HepG2 (cell line): Measurements from ENCODE around the gene ZNF175. TPM values are rescaled to one million over a fixed set of nuclear protein-coding genes. Genes with fewer than 3 reads are reported as not detected.

Source experiments
- ARID5B ChIP-seq: IDR thresholded peaks from 2 replicates; pipeline ENCODE4 v1.4.0; 2020; ENCODE audit warnings: mild to moderate bottlenecking, missing genetic modification reagents
- ATM ChIP-seq: fragments of 450-650 bp; IDR thresholded peaks from 2 replicates; pipeline ENCODE4 v1.7.1; 2017; ENCODE audit warnings: mild to moderate bottlenecking, borderline replicate concordance
- HES4 ChIP-seq: sonication (generic); formaldehyde crosslinking; IDR thresholded peaks from 2 replicates; pipeline ENCODE4 v1.9.0; 2021; ENCODE audit warnings: mild to moderate bottlenecking, missing genetic modification reagents, borderline replicate concordance
- IRF2 ChIP-seq: IDR thresholded peaks from 2 replicates; pipeline ENCODE4 v1.6.1; 2018; ENCODE audit warnings: missing genetic modification reagents, missing compliant biosample characterization
- JUNB ChIP-seq: sonication (generic); formaldehyde crosslinking; IDR thresholded peaks from 2 replicates; pipeline ENCODE4 v1.8.0; 2022; ENCODE audit warnings: missing genetic modification reagents, mild to moderate bottlenecking, borderline replicate concordance
- KDM2A ChIP-seq: sonication (generic); formaldehyde crosslinking; IDR thresholded peaks from 2 replicates; pipeline ENCODE4 v1.4.0; 2020; ENCODE audit warnings: low read depth, missing genetic modification reagents, borderline replicate concordance
- LBX2 ChIP-seq: sonication (generic); formaldehyde crosslinking; IDR thresholded peaks from 2 replicates; pipeline ENCODE4 v1.5.0; 2020; ENCODE audit warnings: missing genetic modification reagents, mild to moderate bottlenecking, borderline replicate concordance
- NAIF1 ChIP-seq: sonication (generic); formaldehyde crosslinking; IDR thresholded peaks from 2 replicates; pipeline ENCODE4 v1.5.0; 2020; ENCODE audit warnings: mild to moderate bottlenecking, missing genetic modification reagents, borderline replicate concordance
- PBX3 ChIP-seq: sonication (generic); formaldehyde crosslinking; IDR thresholded peaks from 2 replicates; pipeline ENCODE4 v1.8.1; 2023; ENCODE audit warnings: missing genetic modification reagents, inconsistent platforms, borderline replicate concordance
- PRMT3 ChIP-seq: sonication (generic); formaldehyde crosslinking; IDR thresholded peaks from 2 replicates; pipeline ENCODE4 v1.8.1; 2022; ENCODE audit warnings: low read depth, mild to moderate bottlenecking, moderate library complexity, missing genetic modification reagents, borderline replicate concordance
- REXO4 ChIP-seq: sonication (generic); formaldehyde crosslinking; IDR thresholded peaks from 2 replicates; pipeline ENCODE4 v1.8.0; 2022; ENCODE audit warnings: missing genetic modification reagents, mild to moderate bottlenecking, borderline replicate concordance
- RXRB ChIP-seq: IDR thresholded peaks from 2 replicates; pipeline ENCODE4 v1.6.1; 2016; ENCODE audit warnings: borderline replicate concordance, missing genetic modification reagents, missing compliant biosample characterization
- SMARCC2 ChIP-seq: fragments of 450-650 bp; IDR thresholded peaks from 2 replicates; pipeline ENCODE4 v1.6.1; 2017; ENCODE audit warnings: antibody characterized with exemption, mild to moderate bottlenecking
- TMF1 ChIP-seq: sonication (generic); formaldehyde crosslinking; IDR thresholded peaks from 2 replicates; pipeline ENCODE4 v1.8.1; 2022; ENCODE audit warnings: low read depth, missing genetic modification reagents
- U2AF1 ChIP-seq: fragments of 200-400 bp; formaldehyde crosslinking; optimal IDR thresholded peaks from 2 replicates; pipeline ENCODE3; 2017; ENCODE audit warnings: mild to moderate bottlenecking, low read depth, low read length
- ZBTB44 ChIP-seq: sonication (generic); formaldehyde crosslinking; IDR thresholded peaks from 2 replicates; pipeline ENCODE4 v1.4.0; 2020; ENCODE audit warnings: missing genetic modification reagents
- ZIK1 ChIP-seq: sonication (generic); formaldehyde crosslinking; IDR thresholded peaks from 2 replicates; pipeline ENCODE4 v1.5.0; 2020; ENCODE audit warnings: mild to moderate bottlenecking, low read depth, missing genetic modification reagents, borderline replicate concordance
- ZNF274 ChIP-seq: sonication (generic); formaldehyde crosslinking; IDR thresholded peaks from 2 replicates; pipeline ENCODE4 v1.5.1; 2020; ENCODE audit warnings: mild to moderate bottlenecking, missing genetic modification reagents
- ZNF333 ChIP-seq: sonication (generic); formaldehyde crosslinking; IDR thresholded peaks from 2 replicates; pipeline ENCODE4 v1.4.0; 2020; ENCODE audit warnings: mild to moderate bottlenecking, missing genetic modification reagents, borderline replicate concordance
- ZNF589 ChIP-seq: sonication (generic); formaldehyde crosslinking; conservative IDR thresholded peaks from 2 replicates; pipeline ENCODE4 v1.8.0; 2022; ENCODE audit warnings: mild to moderate bottlenecking, moderate library complexity, missing genetic modification reagents
- ZNF747 ChIP-seq: sonication (generic); formaldehyde crosslinking; IDR thresholded peaks from 2 replicates; pipeline ENCODE4 v1.8.1; 2023; ENCODE audit warnings: missing genetic modification reagents, mild to moderate bottlenecking, borderline replicate concordance
- ZNF749 ChIP-seq: sonication (generic); formaldehyde crosslinking; IDR thresholded peaks from 2 replicates; pipeline ENCODE4 v1.8.0; 2022; ENCODE audit warnings: mild to moderate bottlenecking, missing genetic modification reagents, moderate library complexity, borderline replicate concordance
- polyA plus RNA-seq, 8 experiments: library from polyadenylated mRNA; depleted of rRNA in 3 of 8; stranded (reverse) in 7 of 8; unstranded in 1 of 8; fragments of >200 nt; fragmentation: Illumina TruSeq in 4 of 8; extraction: Trizol in 4 of 8; gene quantifications; 2 replicates each; pipeline versions ENCODE4 v1.2.1 to v1.2.3, GENCODE V29; 2011 to 2016; ENCODE audit warnings: low read depth in 4 of 8, missing spikeins in 1 of 8, mixed read lengths in 1 of 8; ENCODE audit not compliant: insufficient read depth in 1 of 8
- total RNA-seq, 5 experiments: library from RNA; depleted of rRNA; stranded (reverse); fragments of >200 nt; fragmentation: Illumina TruSeq; extraction: Trizol; gene quantifications; 2 replicates each; pipeline ENCODE4 v1.2.3, GENCODE V29; 2016; ENCODE audit warnings: low read depth in 1 of 5

The ZNF175 gene
- total and polyA plus RNA-seq, 2 of the 13 experiments (the other 11 are each of a cell fraction or from before 2014, with no cell fraction given) = 1.2 to 1.5 TPM

GRCh38 chr19:51607920-51608562, 37.0 kb downstream of the ZNF175 start (continued):
- peak; percentile 75 for TF ChIP-seq IRF2 (CRISPR knock-in tag)
- peak; percentile 74 for TF ChIP-seq RXRB (CRISPR knock-in tag)
- 0 out of 2 replicates have a peak, but pooled peaks have one; percentile 44 for TF ChIP-seq ZNF747 (CRISPR knock-in tag)
- TF ChIP-seq HES4 (CRISPR knock-in tag) = peak; percentile 96
- TF ChIP-seq ZIK1 = peak; percentile 89
- peak; percentile 96 for TF ChIP-seq ZBTB44
- peak; percentile 81 for TF ChIP-seq JUNB
- TF ChIP-seq ATM = no peak
- TF ChIP-seq NAIF1 = peak; percentile 65; the same call in 1 of the 2 replicates
- peak; percentile 96 for TF ChIP-seq ZNF749 (CRISPR knock-in tag)
- no peak for TF ChIP-seq SMARCC2
- peak; percentile 93 for TF ChIP-seq TMF1
- TF ChIP-seq U2AF1 = no peak
- peak; percentile 69; the same call in 1 of the 2 replicates for TF ChIP-seq LBX2
- 0 out of 2 replicates have a peak, but pooled peaks have one; percentile 29 for TF ChIP-seq ZNF333 (CRISPR knock-in tag)
- TF ChIP-seq PRMT3 (CRISPR knock-in tag) = peak; percentile 69; the same call in 1 of the 2 replicates
- TF ChIP-seq ZNF274 (CRISPR knock-in tag) = peak; percentile 81; the same call in 1 of the 2 replicates
- TF ChIP-seq KDM2A (CRISPR knock-in tag) = peak; percentile 87
- no peak for TF ChIP-seq REXO4 (CRISPR knock-in tag)
- peak; percentile 79 for TF ChIP-seq ARID5B
- peak; percentile 93 for TF ChIP-seq ZNF589 (CRISPR knock-in tag)
- peak; percentile 88; the same call in 1 of the 2 replicates for TF ChIP-seq PBX3
